Measurements from ENCODE around the gene CLIC1. TPM values are rescaled to one million over a fixed set of nuclear protein-coding genes. Genes with fewer than 3 reads are reported as not detected.
A peak's percentile ranks its signal among the peaks of the same experiment; 100 is the strongest.

Gene CLIC1
- total RNA-seq, 2 experiments from 2014 or later, result 617 to 651 TPM

DNA sequence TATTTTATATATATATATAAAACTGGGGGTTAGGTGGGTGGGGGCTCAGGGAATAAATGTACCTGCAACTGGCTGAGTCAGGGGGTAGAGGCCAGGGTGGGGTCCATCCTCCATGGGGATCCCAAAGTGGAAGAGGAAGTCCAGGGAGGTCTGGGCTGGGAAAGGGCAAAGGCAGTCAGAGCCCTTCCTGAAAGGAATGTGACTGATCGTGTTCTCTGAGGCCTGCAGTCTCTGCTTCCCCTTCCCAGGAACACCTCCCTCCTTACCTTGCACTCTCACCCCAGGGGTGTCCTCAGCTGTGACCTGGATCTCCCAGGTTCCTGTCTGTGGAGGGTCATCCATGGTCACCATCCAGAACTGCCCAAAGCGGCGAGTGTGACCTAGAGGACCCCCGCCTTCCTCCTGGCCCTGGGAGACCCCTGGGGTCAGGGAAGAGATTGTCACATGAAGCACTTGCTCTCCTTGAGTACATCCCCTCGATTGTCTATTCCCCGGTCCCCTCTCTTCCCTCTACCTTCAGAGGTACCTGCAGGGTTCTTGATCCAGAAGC is 30.8 kb upstream of the CLIC1 start:
- Mint-ChIP-seq H3K4me3 (no peak overlapping the region), H3K4me1 (ENCODE audit: low read depth) (peaks cover 46% of the 10 kb centered on the region), H3K9me3 (ENCODE audit: insufficient read depth) (no peaks in the 10 kb centered on the region), H3K36me3 (ENCODE audit: low read depth) (peaks cover 29% of the 10 kb centered on the region), H3K27me3 (ENCODE audit: low read depth) (no peaks in the 10 kb centered on the region), H3K27ac (no peak overlapping the region)
- POLR2A ChIA-PET, result interaction anchor here (1.0 kb wide), 1 partner anchor 31 kb away, joined by 3 read pairs; the partner anchor contains the start of gene CLIC1
- DNase-seq (no peak), ATAC-seq (no peak)
- CTCF ChIA-PET, result interaction anchor here (8.3 kb wide), 1 partner anchor 28 kb away, joined by 118 read pairs; the partner anchor contains the start of genes CLIC1 and MSH5

DNA sequence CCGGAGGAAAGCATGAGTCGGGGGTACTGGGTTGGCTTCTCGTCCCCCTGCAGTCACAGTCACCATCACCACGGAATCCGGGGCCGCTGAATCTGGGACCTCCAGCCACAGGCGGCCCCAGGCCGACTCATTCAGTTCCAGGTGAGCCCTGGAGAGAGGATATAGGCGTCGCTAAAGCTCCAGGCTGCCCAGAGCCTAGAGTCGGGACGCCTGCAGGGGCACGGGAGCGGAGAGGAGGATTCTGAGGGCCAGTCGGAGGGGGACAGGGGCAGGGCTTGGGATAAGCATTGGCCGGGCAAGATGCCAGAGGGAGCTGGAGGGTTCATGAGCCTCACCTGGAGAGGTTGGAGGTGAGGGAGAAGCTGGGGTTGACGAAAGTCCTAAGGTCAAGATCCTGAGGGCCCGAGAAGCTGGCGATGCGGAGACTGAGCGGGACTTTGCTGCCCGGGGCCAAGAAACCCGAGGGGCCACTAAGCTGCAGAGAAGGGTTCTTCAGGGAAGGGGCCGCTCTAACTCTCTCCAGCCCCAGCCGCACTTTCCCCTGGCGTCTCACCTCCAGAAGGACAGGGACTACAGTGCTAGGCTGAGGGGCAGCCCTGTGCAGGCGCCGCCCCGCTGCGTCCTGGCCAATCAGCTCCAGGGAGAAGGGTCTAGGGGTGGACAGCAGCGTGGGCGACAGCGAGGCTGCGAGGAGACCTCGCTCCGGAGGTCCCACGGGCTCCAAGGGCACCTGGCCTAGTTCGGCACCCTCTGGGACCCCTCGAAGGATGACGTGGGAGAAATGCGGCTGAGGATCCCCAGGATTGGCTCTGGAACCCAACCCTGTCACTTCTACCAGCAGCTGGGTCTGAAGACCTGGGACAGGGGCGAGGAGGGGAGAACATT is 29.8 kb upstream of the CLIC1 start:
- no peaks in the 10 kb centered on the region for H3K27me3 Mint-ChIP-seq (ENCODE audit: low read depth)
- DNase-seq (no peak), ATAC-seq (no peak)
- H3K4me1 Mint-ChIP-seq (ENCODE audit: low read depth), result peaks cover 42% of the 10 kb centered on the region
- H3K27ac Mint-ChIP-seq, result peak overlapping the region; percentile 20
- ChIA-PET POLR2A (interaction anchor here (1.0 kb wide), 1 partner anchor 30 kb away, joined by 3 read pairs; the partner anchor contains the start of gene CLIC1), CTCF (interaction anchor here (8.3 kb wide), 1 partner anchor 27 kb away, joined by 118 read pairs; the partner anchor contains the start of genes CLIC1 and MSH5)
- H3K9me3 Mint-ChIP-seq (ENCODE audit: insufficient read depth), result no peaks in the 10 kb centered on the region
- peaks cover 30% of the 10 kb centered on the region for H3K36me3 Mint-ChIP-seq (ENCODE audit: low read depth)
- no peak overlapping the region for H3K4me3 Mint-ChIP-seq

DNA sequence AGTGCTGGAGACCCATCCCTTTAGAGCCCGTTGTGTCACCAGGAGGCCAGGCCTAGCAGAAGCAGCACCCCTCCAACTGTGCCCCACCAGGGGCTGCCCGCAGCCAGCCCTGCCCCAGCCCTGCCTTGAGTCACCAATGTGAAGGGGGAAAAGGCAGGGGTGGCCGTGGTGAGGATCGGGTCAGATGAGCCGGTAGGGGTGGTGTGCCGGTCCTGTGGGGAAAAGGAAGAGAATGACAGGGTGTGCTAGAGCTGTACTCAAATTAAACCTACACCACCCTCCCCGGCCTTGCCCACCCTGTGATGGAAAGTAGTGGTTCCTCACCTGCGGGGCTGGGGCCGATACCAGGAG is 29.2 kb upstream of the CLIC1 start:
- H3K27ac Mint-ChIP-seq, result no peak overlapping the region
- no peak overlapping the region for H3K4me3 Mint-ChIP-seq
- DNase-seq, result no peak
- no peak for ATAC-seq
- H3K36me3 Mint-ChIP-seq (ENCODE audit: low read depth), result peaks cover 35% of the 10 kb centered on the region
- H3K4me1 Mint-ChIP-seq (ENCODE audit: low read depth), result peaks cover 36% of the 10 kb centered on the region
- POLR2A ChIA-PET, result no interaction called here
- CTCF ChIA-PET, result interaction anchor here (8.3 kb wide), 1 partner anchor 27 kb away, joined by 118 read pairs; the partner anchor contains the start of genes CLIC1 and MSH5
- H3K27me3 Mint-ChIP-seq (ENCODE audit: low read depth), result no peaks in the 10 kb centered on the region
- no peaks in the 10 kb centered on the region for H3K9me3 Mint-ChIP-seq (ENCODE audit: insufficient read depth)

DNA sequence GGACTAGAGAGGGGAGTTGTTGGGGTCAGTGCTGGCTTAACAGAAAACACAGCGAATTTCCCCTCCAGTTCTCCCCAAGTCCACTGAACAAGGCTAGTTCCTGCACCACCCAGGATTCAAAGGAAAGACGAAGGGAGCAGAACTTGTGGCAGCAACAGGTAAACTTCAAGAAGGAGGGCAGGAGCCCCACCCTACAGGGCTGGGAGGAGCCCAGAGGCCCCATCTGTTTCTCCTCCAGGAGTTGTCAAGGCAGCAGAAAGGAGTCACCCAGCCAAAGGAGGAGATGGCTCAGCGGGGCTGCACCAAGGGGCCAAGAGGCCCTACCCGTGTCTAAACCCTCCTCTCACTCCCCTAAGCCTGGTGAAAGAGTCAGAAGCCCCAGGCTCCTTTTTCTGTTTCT is 27.9 kb upstream of the CLIC1 start:
- H3K9me3 Mint-ChIP-seq (ENCODE audit: insufficient read depth), result no peaks in the 10 kb centered on the region
- peaks cover 26% of the 10 kb centered on the region for H3K4me1 Mint-ChIP-seq (ENCODE audit: low read depth)
- peaks cover 40% of the 10 kb centered on the region for H3K36me3 Mint-ChIP-seq (ENCODE audit: low read depth)
- CTCF ChIA-PET, result no interaction called here
- no peak overlapping the region for H3K4me3 Mint-ChIP-seq
- POLR2A ChIA-PET, result interaction anchor here (0.6 to 1.2 kb wide), 2 partner anchors 9 to 80 kb away, joined by 3 to 4 read pairs; no protein-coding TSS in a partner anchor
- H3K27me3 Mint-ChIP-seq (ENCODE audit: low read depth), result no peaks in the 10 kb centered on the region
- ATAC-seq (no peak), DNase-seq (no peak)
- no peak overlapping the region for H3K27ac Mint-ChIP-seq

DNA sequence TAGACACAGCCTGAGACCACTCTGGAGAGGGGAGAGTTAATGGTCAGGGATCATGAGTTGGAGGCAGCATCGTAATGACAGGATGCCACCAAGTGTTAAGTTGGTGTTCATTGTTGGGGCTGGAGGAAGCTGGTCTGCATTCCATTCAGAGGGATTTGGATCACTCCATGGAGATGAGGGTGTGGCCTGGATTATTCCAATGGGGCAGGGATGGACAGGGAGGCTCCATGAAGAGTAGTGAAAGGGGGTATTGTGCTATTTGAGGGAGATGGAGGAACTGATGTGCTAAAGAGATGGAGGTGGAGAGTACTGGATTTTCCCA is 27.2 kb upstream of the CLIC1 start:
- Mint-ChIP-seq H3K4me1 (ENCODE audit: low read depth) (peaks cover 20% of the 10 kb centered on the region), H3K4me3 (no peak overlapping the region), H3K36me3 (ENCODE audit: low read depth) (peaks cover 43% of the 10 kb centered on the region), H3K27me3 (ENCODE audit: low read depth) (no peaks in the 10 kb centered on the region), H3K27ac (peak overlapping the region; percentile 61), H3K9me3 (ENCODE audit: insufficient read depth) (no peaks in the 10 kb centered on the region)
- POLR2A ChIA-PET, result no interaction called here
- ATAC-seq (no peak), DNase-seq (no peak)
- CTCF ChIA-PET, result no interaction called here

DNA sequence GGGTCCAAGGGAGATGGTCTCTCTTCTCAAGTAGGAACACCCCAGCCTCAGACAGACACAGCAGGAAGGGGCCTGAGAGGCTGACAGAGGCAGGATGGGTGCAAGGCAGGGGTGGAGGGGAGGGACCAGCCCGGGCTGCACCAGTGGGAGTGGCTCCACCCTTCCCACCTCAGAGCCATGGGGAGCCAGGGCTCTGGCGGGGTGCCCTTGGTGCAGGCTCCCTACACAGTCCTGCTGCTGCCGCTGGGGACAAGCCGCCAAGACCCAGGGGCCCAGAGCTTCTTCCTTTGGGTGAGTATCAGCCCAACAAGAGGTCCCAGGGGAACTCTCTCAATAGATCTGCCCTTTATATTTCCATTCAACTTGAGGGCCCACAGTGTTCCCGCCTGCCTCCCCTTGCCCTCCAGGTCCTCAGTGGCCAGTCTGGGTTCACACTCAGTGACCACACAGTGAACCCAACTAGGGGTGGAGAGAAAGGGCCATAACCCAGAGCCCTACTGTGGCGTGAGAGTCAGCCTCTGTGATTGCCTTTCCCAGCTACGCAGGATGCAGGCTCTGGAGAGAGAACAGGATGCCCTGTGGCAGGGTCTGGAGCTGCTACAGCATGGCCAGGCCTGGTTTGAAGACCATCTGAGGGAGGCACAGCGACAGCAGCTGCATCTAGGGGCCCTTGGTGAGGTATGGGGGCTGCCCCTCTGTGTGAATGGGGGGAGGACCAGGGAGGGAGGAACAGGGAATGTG is 26.7 kb upstream of the CLIC1 start:
- no peak for DNase-seq
- CTCF ChIA-PET, result no interaction called here
- peak; percentile 44 for ATAC-seq
- H3K9me3 Mint-ChIP-seq (ENCODE audit: insufficient read depth), result no peaks in the 10 kb centered on the region
- H3K4me1 Mint-ChIP-seq (ENCODE audit: low read depth), result peaks cover 15% of the 10 kb centered on the region
- H3K27me3 Mint-ChIP-seq (ENCODE audit: low read depth), result no peaks in the 10 kb centered on the region
- no peak overlapping the region for H3K4me3 Mint-ChIP-seq
- H3K36me3 Mint-ChIP-seq (ENCODE audit: low read depth), result peaks cover 47% of the 10 kb centered on the region
- peak overlapping the region; percentile 61 for H3K27ac Mint-ChIP-seq
- POLR2A ChIA-PET, result no interaction called here

DNA sequence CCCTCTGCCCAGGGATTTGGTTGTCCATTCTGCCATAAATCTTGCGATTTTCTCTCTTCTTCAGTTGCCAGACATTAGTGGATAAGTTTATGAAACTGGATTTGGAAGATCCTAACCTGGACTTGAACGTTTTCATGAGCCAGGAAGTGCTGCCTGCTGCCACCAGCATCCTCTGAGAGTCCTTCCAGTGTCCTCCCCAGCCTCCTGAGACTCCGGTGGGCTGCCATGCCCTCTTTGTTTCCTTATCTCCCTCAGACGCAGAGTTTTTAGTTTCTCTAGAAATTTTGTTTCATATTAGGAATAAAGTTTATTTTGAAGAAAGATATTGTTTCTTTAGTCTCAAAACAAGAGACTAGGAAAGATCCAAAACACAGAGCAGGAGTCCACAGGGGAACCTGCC is 26.0 kb upstream of the CLIC1 start, which contains the start of gene SAPCD1:
Gene SAPCD1 (plus strand): TSS at position 301 of the 400 bp plus-strand sequence. CDS start 399 bp downstream, outside the sequence.
- H3K27me3 Mint-ChIP-seq (ENCODE audit: low read depth), result no peaks in the 10 kb centered on the region
- DNase-seq, result no peak
- peak within 1 kb of the TSS; percentile 61 for H3K27ac Mint-ChIP-seq
- H3K36me3 Mint-ChIP-seq (ENCODE audit: low read depth), result peaks cover 47% of the 10 kb centered on the region
- H3K9me3 Mint-ChIP-seq (ENCODE audit: insufficient read depth), result no peaks in the 10 kb centered on the region
- no peak for ATAC-seq
- no peak within 1 kb of the TSS for H3K4me3 Mint-ChIP-seq
- POLR2A ChIA-PET, result no interaction called here
- H3K4me1 Mint-ChIP-seq (ENCODE audit: low read depth), result peaks cover 12% of the 10 kb centered on the region
- CTCF ChIA-PET, result no interaction called here

DNA sequence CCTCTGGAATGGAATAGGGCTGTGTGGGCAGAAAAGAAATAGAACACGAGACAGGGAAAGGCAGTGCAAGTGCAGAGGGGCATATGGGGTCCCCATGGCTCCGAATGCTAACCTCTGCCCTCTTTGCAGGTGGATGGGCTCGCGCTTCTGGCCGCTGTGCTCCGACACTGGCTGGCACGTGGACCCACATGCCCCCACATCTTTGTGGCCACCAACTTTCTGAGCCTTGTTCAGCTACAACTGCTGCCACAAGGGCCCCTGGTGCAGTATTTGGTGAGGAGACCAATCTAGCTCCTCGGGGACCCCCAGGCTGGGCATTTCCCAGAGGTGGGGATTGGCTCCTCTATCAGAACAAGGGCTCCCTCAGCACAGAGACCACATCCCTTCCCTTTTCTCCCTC is 25.0 kb upstream of the CLIC1 start:
- ATAC-seq, result no peak
- POLR2A ChIA-PET, result interaction anchor here (0.5 kb wide), 1 partner anchor 22 kb away, joined by 4 read pairs; no protein-coding TSS in a partner anchor
- CTCF ChIA-PET, result interaction anchor here (1.4 to 4.6 kb wide), 2 partner anchors 8 to 69 kb away, joined by 4 to 25 read pairs; no protein-coding TSS in a partner anchor
- Mint-ChIP-seq H3K4me3 (no peak overlapping the region), H3K36me3 (ENCODE audit: low read depth) (peaks cover 47% of the 10 kb centered on the region), H3K9me3 (ENCODE audit: insufficient read depth) (no peaks in the 10 kb centered on the region), H3K27me3 (ENCODE audit: low read depth) (no peaks in the 10 kb centered on the region), H3K4me1 (ENCODE audit: low read depth) (peaks cover 12% of the 10 kb centered on the region), H3K27ac (no peak overlapping the region)
- no peak for DNase-seq

DNA sequence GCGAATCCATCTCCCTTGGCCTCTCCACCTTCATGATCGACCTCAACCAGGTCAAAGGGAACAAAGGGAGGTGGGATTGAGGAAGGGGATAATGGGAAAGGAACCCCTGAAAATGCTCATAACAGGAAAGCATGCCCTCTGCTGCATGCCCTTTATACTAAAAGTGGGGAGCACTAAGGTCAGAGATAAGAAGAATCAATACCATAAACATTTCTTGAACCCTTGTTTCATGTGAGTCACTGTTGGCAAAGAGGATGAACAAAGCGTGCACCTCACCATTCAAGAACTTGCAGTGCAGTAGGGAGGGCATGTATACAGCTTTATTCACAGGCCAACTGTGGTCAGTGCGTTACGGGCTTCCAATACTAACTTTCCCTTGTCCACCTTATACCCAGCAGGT is 24.5 kb upstream of the CLIC1 start:
- DNase-seq, result no peak
- ATAC-seq, result no peak
- Mint-ChIP-seq H3K9me3 (ENCODE audit: insufficient read depth) (no peaks in the 10 kb centered on the region), H3K27me3 (ENCODE audit: low read depth) (no peaks in the 10 kb centered on the region), H3K27ac (peak overlapping the region; percentile 44), H3K36me3 (ENCODE audit: low read depth) (peaks cover 47% of the 10 kb centered on the region), H3K4me3 (no peak overlapping the region), H3K4me1 (ENCODE audit: low read depth) (peaks cover 12% of the 10 kb centered on the region)
- POLR2A ChIA-PET, result interaction anchor here (0.5 kb wide), 1 partner anchor 22 kb away, joined by 4 read pairs; no protein-coding TSS in a partner anchor
- CTCF ChIA-PET, result interaction anchor here (1.4 to 4.6 kb wide), 2 partner anchors 9 to 70 kb away, joined by 4 to 25 read pairs; no protein-coding TSS in a partner anchor

DNA sequence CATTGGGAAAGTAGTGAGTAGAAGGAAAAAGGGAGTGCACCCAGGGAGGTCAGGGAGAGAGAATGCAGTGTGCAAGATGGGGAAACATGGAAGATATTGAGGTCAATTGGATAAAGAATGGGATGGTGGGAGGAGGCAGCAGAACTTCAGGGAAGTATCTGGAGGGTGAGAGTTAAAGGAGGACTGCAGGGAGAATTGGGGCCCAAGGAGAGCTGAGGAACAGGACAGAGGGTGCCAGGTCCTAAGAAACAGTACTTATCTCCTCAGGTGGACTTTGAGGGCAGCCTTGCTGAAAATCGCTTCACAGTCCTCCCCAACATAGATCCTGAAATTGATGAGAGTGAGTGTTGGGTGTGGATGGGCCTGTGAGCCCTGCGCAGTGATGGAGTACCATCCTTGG is 22.0 kb upstream of the CLIC1 start:
- ChIA-PET POLR2A (interaction anchor here (0.9 to 2.7 kb wide), 3 partner anchors 11 to 22 kb away, joined by 3 to 16 read pairs (median 5); partner anchors contain the start of genes CLIC1 and MSH5), CTCF (interaction anchor here (0.7 to 4.6 kb wide), 3 partner anchors 12 to 32 kb away, joined by 3 to 25 read pairs (median 9); partner anchors contain the start of gene MSH5)
- H3K4me3 Mint-ChIP-seq, result no peak overlapping the region
- H3K4me1 Mint-ChIP-seq (ENCODE audit: low read depth), result peaks cover 5% of the 10 kb centered on the region
- H3K27me3 Mint-ChIP-seq (ENCODE audit: low read depth), result no peaks in the 10 kb centered on the region
- no peaks in the 10 kb centered on the region for H3K9me3 Mint-ChIP-seq (ENCODE audit: insufficient read depth)
- H3K36me3 Mint-ChIP-seq (ENCODE audit: low read depth), result peaks cover 34% of the 10 kb centered on the region
- ATAC-seq (no peak), DNase-seq (no peak)
- no peak overlapping the region for H3K27ac Mint-ChIP-seq

DNA sequence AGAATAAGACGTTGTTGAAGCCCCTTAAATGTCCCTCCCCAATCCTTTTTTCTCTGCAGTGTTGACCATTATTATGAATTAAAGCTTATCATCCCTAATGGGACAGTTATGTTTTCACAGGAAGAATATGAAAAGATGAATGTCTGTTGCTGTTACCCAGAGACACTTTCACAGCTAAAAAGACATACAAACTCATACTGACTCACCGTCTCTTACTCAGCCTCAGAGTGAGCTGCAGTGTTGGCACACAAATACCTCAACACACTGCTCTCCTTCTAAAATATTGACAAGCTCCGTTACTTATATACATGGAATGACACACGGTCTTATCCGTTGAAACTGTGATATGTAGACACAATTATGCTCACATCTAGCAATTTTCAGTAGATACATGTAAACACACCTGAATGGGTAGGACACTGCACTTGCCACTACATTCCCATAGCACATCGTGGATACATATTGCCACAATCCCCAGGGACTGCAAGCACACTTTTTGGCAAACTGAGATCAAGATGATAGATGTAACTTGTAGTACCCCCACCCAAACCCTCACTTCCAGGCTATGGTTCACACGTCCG is 16.5 kb upstream of the CLIC1 start:
- POLR2A ChIA-PET, result interaction anchor here (3.9 kb wide), 1 partner anchor 12 kb away, joined by 19 read pairs; the partner anchor contains the start of gene MSH5
- no peak overlapping the region for H3K27ac Mint-ChIP-seq
- CTCF ChIA-PET, result interaction anchor here (1.7 kb wide), 1 partner anchor 17 kb away, joined by 6 read pairs; no protein-coding TSS in a partner anchor

More for the DNA sequence above, 16.5 kb upstream of the CLIC1 start:
- DNase-seq, result no peak
- H3K4me3 Mint-ChIP-seq, result no peak overlapping the region
- no peak for ATAC-seq
- H3K9me3 Mint-ChIP-seq (ENCODE audit: insufficient read depth), result no peaks in the 10 kb centered on the region
- H3K4me1 Mint-ChIP-seq (ENCODE audit: low read depth), result no peaks in the 10 kb centered on the region
- peaks cover 12% of the 10 kb centered on the region for H3K36me3 Mint-ChIP-seq (ENCODE audit: low read depth)
- H3K27me3 Mint-ChIP-seq (ENCODE audit: low read depth), result no peaks in the 10 kb centered on the region
